ENCODE results near the gene CHGA. TPM values are rescaled to one million over a fixed set of nuclear protein-coding genes. Genes with fewer than 3 reads are reported as not detected.

The CHGA gene
- total and polyA plus RNA-seq, 10 donors, result 0.09 to 0.20 TPM; not detected in 8

DNA sequence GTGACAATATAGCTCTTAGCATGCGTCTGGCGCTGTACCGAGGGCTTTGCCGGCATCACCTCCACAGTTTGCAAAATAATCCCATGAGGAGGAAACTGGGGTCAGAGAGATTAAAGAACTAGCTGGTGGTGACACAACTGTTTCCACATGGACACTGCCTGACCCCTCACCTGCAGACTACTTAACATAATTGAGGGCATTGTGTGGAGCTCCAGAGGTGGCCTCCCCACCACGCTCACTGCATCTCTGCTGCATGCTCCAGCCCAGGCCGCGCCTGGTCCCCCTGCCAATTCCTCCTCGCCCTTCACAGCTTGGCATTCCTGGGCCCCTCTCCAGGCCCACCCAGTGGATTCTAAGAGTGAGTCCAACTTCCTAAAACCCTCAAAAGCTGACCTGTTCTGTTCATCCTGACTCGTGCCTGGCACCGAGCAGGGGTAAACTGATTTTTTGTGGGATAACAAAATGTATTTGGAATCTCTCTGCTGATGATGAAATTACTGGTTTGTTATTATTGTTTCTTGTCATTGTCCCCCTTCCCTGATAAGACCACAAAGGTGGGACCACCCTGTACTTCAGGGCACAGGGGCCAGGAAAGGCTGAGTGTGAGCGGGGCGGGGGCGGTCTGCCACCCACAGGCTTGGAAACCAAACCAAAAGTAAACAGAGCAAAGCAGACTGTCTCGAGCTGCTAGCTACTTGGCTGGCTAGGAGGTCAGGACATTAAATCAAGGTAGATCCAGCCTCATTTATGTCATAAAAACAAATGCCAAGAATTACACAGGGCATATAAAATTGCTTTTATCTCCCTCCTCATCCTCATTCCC, 40.6 kb downstream of the CHGA start:
- WGBS, 5 donors, result 88 to 94% (median 92%) methylated on average over 14 of the region's 14 CpGs
- H3K36me3 ChIP-seq, result peaks cover 0 to 44% (median 31%) of the 10 kb centered on the region in 6 donors
- H3K27me3 ChIP-seq (replicated peaks in 1 of 7), result no peaks in the 10 kb centered on the region
- no peak for TF ChIP-seq POLR2A (IDR thresholded peaks at IDR 0.05)
- no peak for TF ChIP-seq CTCF (IDR thresholded peaks at IDR 0.05 in 8 of 11, conservative IDR thresholded peaks at IDR 0.05 in 3 of 11)
- TF ChIP-seq POLR2AphosphoS5 (IDR thresholded peaks at IDR 0.05), result no peak
- H3K4me1 ChIP-seq, result peaks cover 0 to 21% (median 1%) of the 10 kb centered on the region in 6 donors
- DNase-seq, result peak; percentile 59
- H3K9me3 ChIP-seq, result peaks cover 0 to 5% (median 0%) of the 10 kb centered on the region in 8 donors
- H3K27ac ChIP-seq, result no peak overlapping the region
- no peak overlapping the region for H3K4me3 ChIP-seq
- intact Hi-C loops (cut with DNase I; ENCODE audit: low total_unique reads), result no loop called here

GRCh38 chr14:92964124-92965109, 41.5 kb downstream of the CHGA start:
- Histone ChIP-seq H3K36me3 (peaks cover 0 to 39% (median 23%) of the 10 kb centered on the region in 6 donors), H3K4me1 (peaks cover 0 to 22% (median 1%) of the 10 kb centered on the region in 6 donors), H3K9me3 (peaks cover 0 to 5% (median 0%) of the 10 kb centered on the region in 8 donors), H3K27ac (no peak overlapping the region), H3K4me3 (no peak overlapping the region), H3K27me3 (replicated peaks in 1 of 7) (no peaks in the 10 kb centered on the region)
- peak; percentile 41 for DNase-seq
- TF ChIP-seq POLR2AphosphoS5 (IDR thresholded peaks at IDR 0.05) (no peak), CTCF (IDR thresholded peaks at IDR 0.05 in 8 of 11, conservative IDR thresholded peaks at IDR 0.05 in 3 of 11) (no peak), POLR2A (IDR thresholded peaks at IDR 0.05) (no peak)
- intact Hi-C loops (cut with DNase I; ENCODE audit: low total_unique reads), result no loop called here
- WGBS, 5 donors, result 90 to 96% (median 95%) methylated on average over 10 to 12 of the region's 12 CpGs

DNA sequence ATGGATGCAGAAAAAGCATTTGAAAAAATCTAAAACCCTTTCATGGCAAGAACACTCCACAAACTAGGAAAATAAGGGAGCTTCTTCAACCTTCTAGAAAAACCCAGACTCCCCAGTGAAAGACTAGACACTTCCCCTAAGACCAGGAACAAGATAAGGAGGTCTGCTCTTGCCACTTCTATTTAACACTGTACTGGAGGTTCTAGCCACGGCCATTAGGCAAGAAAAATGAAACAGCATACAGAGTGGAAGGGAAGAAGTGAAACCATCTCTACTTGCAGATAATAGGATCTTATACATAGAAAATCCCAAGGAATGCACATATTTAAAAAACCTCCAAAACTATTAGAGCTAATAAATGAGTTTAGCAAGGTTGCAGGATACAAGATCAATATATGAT, 42.3 kb downstream of the CHGA start:
- no peak for DNase-seq
- Histone ChIP-seq H3K27me3 (replicated peaks in 1 of 7) (no peaks in the 10 kb centered on the region), H3K9me3 (peaks cover 0 to 5% (median 0%) of the 10 kb centered on the region in 8 donors), H3K36me3 (peaks cover 0 to 39% (median 21%) of the 10 kb centered on the region in 6 donors), H3K4me1 (peaks cover 0 to 31% (median 6%) of the 10 kb centered on the region in 6 donors), H3K27ac (no peak overlapping the region), H3K4me3 (no peak overlapping the region)
- intact Hi-C loops (cut with DNase I; ENCODE audit: low total_unique reads), result no loop called here
- TF ChIP-seq CTCF (IDR thresholded peaks at IDR 0.05 in 8 of 11, conservative IDR thresholded peaks at IDR 0.05 in 3 of 11) (no peak), POLR2A (IDR thresholded peaks at IDR 0.05) (no peak), POLR2AphosphoS5 (IDR thresholded peaks at IDR 0.05) (no peak)
- WGBS, 5 donors, result 63 to 81% (median 77%) methylated on average over 1 of the region's 1 CpG
